SHP77 treated with DMSO at 0.1 percent for 48 hours (cell line): ENCODE measurements around the gene TENT4A.

Experiments used
- DNase-seq: peaks from one replicate; lab custom pipeline; 2025; lab: John Stamatoyannopoulos, UW

TENT4A gene

DNA sequence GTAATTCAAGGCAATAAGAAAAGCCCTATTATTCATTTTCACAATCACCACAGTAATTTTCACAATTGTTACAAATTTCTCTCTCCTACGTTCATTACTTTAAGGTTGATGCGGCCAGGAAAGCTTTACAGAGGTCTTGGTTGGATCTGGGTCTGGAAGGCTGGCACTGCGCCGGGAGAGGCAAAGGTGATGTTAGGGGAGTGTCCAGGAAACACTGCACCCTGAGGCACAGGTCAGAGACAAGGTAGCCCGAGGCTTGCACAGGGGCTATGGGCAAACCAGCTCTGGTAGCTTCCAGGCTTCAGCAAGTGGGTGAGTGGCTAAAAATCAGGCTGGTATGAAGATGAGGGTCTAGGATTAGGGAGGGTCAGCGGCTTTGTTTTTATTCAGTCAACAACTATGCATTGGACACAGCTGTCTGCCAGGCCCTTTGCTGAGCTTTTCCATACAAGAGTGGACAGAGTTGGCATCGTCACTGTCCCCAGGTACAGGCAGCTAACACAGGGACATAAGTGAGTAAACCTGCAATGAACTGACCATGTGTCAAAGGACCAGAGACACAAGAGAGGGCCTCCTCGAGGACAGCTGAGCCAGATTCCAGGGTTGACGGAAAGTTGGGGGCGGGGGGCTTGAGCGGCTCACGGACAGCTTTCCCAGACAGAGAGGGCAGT is 12.4 kb upstream of the TENT4A start:
- no peak for DNase-seq

DNA sequence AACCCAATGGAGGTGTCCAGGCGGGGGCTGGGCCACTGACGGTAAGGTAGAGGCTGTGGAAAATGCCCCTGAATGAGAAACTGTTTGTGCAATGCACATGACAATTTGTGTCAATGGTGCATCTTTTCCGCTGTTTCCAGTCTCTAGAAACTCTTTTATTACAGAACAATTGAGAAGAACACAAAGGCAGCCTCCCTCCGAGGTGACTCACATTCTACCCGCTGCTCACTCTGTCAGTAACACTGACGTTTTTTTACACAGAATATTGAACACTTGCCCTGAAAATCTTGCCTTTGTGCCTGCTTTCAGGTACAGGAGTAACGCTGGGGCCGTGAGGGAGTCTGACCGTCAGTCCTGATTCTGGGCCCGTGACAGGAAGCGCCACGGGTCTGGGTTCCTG is 11.7 kb upstream of the TENT4A start:
- DNase-seq, result no peak

DNA sequence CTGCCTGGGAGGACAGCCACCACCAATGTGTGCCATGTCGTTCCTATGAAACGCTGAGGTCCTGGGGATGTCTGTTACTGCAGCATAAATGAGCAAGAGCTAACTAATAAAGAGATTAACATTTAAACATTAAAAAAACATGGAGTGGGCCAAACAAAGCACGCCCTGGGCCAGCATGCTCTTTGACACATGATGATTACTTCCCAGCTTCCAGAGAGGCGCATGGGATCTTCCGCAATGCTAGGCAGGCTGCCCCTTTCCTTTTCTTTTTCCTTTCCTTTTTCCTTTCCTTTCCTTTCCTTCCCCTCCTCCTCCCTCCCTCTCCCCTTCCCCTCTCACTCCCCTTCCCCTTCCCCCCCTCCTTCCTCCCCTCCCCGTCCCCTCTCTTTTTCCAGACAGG is 10.6 kb upstream of the TENT4A start:
- DNase-seq, result no peak

DNA sequence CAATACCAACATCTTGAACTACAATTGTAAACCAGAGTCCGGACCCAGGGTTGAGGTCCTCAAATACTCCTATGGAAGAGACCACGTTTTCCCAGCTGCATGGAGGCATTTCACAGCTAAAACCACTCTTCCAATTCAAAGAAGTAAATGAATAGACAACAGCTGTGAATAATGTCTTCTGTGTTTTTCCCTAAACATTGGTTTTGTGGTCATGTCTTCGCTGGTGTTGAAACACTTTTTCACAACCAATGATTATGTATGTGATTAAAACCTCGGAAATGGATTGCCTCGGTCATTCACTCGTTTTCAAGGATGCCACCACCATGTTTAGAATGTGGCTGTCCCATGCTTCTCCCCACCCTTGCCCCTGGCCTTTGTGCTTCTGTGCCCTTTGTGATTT is 9.4 kb upstream of the TENT4A start:
- DNase-seq, result no peak

DNA sequence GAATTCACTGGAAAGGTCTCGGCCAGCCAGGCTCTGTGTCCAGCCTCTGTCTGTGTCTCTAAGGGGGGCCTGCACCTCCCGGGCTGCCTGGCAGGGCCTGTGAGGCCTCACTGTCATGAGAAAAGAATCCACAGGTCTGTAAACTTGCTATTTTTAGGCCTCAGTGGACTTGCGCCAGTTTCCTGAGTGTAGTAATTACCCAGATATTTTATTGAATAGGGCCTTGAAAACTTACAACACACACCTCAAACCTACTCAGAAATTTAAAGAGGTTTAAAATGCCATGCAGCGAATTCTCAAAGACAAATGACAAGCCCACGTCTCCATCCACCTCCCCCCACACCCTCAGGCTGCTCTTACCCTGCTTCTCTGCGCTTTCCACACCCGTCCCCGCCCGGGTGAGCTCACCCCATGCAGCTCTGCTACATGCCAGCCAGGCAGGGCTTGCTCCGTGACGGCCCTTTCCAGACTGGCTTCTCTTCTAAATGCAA is 8.8 kb upstream of the TENT4A start:
- DNase-seq, result no peak

DNA sequence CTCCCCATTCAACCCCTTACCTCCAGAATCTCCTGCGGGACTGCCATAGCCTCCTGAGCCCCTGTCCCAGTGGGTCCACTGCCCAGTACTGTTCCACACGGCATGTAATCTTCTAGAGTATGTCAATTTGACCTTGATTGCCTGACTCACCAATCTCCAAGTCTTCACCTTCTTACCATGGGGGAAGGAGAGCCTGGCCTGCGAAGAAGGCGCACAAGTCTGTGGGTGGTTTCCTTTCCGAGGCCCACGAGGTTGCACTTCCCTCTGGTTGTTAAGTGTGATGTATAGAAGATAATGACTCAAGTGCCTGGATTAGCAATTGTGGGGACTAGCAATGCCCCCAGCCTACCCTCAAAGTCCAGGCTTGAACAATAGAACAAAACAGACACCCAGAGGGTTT is 8.1 kb upstream of the TENT4A start:
- no peak for DNase-seq

DNA sequence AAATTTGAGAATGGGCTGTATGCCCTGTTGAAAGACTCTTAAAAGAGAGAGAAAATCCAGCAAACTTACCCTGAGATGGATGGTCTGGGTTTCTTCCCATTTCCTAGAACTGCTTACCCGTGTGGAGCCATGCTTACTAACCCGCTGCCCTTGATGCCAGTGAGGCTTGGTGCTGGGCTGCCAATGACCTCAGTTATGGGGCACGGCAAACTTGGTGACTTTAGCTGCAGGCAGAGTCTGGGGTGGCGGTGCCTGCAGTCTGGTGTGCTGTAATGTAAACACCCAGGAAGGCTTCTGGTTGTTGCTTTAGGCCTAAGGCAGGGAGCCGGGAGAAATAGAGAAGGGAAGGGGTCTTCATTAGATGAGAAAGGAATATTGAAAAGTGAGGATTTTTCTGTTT is 7.3 kb upstream of the TENT4A start:
- DNase-seq, result no peak

DNA sequence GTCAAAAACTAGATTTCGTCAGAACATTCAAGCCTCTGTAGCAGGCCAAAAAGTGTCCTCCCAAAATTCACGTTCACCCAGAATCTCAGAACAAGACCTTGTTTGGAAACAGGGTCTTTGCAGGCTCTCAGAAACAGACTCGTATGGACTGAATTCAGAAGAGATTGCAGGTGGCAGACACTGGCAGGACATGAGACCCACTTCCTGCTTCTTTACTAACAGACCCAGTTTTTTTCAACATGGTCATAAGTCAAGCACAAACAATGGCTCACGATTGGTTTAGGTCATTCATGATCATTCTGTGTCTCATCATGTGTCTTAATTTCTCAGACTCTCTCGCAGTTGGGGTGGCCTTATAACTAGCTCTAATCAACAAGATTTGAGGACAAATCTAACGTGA is 5.4 kb upstream of the TENT4A start:
- DNase-seq, result no peak

DNA sequence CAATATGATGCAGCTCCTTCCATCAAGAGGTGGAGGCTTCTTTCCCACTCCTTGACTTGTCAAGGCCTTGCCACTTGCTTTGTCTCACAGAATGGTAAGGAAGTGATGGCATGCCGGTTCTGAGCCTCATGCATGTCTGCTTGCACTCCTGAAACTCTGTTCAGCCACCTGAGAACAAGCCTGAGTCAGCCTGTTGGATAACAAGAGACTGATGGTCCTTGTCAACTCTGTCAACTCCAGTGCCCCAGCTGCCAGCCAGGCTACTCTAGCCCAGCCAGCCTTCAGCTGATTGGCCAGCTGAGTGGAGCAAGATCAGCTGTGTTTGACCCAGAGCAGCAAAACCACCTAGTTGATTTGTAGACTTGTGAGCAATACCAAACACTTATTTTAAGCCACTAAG is 4.4 kb upstream of the TENT4A start:
- DNase-seq, result peak; percentile 27

DNA sequence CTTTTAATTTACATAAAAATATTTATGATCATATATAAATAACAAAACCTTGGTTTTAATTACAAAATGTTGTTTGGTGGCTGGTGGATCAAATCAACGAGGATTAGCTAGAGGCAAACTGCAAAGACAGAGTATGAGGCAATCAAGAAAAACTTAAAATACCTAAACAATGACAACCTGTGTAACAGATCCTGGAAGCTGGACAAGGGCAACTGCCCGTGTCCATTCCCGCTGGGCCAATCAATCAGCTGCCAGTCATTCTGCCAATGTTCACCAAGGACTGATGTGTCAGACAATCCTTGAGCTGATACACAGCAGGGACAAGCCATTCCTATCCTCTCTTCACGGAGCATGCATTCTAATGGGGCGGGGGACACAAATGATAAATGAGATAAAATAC is 3.2 kb upstream of the TENT4A start:
- DNase-seq, result no peak

DNA sequence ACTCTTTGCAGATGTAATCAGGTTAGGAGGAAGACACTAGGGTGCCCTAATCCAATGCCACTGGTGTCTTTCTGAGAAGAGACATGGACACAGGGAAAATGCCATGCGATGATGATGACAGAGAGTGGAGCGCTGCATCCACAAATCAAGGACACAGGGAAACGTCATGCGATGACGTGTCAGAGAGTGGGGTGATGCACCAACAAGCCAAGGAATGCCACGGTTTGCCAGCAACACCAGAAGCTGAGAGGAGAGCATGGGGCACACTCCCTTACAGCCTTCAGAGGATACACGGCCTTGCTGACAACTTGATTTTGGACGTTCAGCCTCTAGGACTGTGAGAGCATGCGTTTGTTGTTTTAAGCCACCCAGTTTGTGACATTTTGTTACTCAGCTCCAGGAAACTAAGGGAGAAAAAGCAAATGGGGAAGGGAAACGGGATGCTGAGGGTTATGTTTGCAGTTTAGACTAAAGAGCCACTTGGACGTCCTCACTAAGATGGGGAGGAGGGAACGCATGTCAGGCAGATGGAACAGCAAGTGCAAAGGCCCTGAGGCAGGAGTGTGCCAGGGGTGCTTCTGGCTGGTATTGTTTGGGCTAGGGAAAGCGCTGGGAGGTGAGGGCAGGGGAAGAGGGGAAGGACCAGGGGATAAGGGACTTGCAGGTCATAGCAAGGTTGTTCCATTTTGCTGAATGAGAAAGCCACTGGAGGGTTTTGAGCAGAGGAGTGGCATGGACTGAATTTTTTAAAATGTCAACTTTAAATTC is 2.5 kb upstream of the TENT4A start:
- DNase-seq, result no peak

DNA sequence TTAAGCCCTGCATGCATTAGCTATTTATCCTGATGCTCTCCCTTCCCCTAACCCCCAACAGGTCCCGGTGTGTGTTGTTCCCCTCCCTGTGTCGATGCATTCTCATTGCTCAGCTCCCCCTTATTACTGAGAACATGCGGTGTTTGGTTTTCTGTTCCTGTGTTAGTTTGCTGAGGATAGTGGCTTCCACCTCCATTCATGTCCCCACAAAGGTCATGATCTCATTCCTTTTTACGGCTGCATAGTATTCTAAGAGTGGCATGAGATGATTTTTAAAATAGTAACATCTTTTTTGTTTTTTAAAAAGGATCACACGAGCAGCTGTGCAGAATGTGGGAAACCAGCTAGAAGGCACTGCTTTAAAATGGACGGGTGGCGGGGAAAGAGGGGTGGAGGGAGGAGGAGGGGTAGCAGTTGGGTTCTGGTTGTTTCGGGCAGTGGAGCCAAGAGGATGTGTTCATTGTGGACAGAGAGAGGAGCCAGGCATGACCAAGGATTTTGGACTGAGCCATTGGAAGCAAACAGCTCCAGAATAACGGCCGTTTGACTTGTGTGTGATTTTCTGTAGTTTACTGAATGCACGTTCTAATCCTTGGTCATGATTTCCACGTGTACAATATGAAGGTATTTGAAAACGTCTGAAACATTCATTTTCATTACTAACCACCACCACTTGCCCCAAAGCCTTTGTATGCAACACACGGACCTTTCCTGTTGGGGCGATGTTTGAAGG is 1.7 kb upstream of the TENT4A start:
- no peak for DNase-seq

DNA sequence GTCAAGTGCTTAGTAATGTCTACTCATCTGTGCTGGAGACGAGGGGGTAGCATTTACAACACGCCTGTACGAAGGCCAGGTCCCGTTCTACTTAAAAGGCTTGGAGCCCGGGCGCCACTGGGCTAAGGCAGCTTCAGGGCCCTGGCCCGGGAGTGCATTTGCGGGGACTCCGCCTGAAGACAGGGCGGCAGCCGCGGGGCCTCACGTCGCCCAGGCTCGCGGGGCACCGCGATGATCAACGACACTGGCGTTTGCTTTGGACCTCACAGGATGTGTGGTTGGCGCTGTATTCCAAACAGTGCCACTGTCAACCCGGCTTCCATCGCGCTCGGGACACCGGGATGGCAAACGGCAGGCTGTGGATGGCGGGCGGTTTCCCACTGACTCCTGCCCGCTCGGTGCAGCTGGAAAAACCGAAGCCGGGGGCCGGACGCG is 1.1 kb upstream of the TENT4A start:
- DNase-seq, result peak; percentile 58

DNA sequence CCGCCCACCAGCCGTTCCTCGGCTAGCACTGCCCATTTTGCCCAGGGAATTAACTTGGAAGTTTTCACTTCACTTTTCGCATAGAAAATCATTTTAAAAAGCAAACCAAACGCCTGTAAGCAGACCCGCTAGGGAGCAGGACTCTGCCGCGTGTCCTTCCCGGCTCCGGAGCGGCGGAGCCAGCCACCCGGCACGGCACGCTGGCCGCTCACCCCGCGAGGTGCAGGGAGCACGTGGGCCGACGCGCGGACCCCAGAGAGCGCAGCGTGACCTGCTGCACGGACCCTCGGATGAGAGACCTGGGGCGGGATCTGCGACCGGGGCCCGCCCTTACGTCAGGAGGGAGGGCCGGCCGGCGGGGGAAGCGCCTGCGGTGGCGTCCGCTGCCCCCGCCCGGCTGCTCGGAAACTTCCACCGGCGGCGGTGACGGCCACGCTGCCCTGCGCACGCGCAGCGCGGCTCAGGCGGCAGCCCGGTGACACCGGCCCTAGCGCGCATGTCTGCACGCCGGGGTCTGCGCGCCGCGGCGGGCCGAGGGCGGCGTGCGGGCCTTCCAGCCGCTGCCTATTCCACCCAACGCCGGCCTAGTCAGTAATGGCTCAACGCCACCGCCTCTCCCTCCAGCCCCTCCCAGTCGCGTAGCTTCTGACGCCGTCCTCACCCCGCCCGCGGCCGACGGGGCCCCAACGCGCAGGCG is 507 bp upstream of the TENT4A start:
- DNase-seq, result peak; percentile 93

DNA sequence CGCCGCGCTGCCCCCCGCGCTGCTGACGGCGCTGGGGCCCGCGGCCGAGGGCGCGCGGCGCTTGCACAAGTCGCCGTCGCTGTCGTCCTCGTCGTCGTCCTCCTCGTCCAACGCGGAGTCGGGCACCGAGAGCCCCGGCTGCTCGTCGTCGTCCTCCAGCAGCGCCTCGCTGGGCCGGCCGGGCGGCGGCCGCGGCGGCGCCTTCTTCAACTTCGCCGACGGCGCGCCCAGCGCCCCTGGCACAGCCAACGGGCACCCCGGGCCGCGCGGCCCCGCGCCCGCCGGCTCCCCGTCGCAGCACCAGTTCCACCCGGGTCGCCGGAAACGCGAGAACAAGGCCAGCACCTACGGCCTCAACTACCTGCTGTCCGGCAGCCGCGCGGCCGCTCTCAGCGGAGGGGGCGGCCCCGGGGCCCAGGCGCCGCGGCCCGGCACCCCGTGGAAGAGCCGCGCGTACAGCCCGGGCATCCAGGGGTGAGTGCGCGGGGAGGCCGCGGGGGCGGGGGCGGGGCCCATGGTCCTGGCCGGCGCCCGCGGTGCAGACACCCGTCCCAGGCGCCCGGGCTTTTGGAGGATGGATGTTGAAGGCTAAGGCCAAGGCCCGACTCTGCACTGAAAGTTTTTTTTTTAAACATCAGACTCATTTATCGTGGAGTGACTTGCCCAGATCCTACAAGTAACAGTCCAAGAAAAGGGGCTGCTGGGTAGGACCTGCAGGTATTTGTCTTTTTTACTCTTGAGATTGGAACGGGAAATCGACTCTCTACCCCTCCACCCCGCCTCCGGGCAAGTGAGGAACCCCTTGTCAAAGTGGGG is 1.2 kb downstream of the TENT4A start:
- no peak for DNase-seq

DNA sequence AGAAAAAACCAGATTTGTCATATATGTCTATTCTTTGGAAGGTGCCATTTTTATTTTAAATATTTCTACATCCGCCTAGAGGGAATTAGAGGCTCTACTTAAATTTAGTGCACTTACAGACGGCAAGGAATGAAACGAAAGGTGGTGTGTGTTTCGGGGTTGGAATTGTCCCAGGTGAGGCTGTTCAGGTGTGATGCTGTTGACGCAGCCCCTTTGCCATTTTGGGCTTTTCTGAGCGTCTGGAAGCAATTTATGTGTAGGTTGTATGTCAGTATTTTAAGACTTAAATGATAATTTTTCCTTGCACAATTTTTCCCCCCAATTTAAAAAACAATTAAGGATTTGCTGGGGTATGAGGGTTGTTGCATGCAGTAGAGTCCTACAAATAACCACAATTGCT is 2.0 kb downstream of the TENT4A start:
- no peak for DNase-seq

DNA sequence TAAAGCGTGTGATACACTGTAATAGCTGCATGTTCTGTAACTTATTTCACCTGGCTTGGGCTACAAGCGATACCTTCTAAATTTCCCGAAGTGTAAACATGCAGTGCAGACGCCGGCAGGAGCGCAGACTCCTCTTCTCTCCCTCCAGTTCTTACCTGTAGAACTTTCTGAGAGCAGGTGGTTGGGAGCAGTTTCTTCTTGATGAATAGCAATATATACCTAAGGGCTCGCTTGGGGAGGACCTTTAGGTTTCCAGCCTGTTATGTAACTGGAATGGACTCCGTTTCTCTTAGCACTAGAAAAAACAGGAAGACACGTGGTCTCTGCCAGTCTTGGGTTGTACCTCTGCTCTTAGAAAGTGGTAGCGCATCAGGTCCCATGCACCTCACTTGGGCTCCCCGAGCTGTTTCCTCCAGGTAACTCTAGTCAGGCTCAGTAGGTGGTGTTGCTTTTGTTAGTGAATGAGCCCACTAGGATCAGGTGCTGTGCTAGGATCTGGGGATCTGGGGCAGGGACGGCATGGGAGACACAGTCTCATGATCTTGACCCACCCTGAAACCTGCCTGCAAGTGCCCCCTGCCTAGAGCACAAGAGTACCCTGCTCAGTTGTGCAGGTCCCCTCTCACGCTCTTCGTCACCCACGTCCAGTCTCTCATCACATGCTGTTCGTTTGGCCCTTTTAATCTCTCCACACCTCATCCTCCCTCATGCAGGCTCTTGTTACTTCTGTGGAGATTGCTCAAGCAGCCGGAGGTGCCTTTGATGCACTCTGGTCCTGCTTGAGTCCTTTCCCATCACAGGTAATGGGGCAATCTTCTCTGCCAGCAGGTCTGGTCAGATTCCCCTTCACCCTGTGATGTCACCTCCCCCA is 2.8 kb downstream of the TENT4A start:
- DNase-seq, result no peak

DNA sequence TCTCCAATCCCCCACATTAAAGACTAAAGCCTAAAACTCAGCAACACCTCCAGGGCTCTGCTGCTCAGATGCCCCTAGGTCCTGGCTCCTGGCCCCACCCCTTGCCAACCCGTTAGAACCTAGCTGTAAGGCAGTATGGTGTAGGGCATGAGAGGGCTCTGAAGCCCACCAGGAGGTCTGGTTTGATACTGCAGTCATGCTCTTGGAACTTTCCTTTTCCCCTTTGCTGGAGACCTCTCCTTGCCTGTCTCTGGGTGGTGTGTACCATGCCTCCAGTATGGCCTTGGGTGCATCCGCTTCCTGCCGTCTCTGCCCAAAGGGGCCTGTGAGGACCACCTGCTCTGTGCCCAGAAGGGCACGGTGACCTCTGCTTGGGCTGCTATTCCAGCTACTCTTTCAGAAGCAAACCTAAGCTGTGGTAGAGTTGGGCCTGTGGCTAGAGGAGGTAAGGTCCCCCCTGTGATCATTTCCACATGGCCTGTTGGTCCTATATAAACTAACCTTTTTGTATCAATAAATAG is 3.5 kb downstream of the TENT4A start:
- DNase-seq, result no peak

DNA sequence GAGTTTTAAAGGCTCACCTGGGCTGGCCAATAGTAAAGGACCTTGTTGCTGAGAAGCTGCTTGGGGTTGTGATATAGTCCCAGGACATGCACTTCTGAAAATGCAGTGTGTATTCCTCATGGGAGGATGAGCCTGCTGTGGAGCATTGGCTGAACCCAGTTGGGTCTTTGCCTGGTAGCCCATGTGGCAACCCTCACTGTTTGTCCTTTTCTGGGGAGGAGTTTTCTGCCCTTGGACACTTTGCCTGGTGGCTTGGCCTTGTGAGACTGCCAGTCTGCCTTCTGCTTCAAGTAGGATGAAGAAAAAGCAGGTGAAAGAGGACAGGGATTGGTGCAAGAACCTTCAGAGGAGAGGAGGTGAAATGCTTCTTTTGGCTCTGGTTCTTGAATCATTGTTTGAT is 4.0 kb downstream of the TENT4A start:
- no peak for DNase-seq

DNA sequence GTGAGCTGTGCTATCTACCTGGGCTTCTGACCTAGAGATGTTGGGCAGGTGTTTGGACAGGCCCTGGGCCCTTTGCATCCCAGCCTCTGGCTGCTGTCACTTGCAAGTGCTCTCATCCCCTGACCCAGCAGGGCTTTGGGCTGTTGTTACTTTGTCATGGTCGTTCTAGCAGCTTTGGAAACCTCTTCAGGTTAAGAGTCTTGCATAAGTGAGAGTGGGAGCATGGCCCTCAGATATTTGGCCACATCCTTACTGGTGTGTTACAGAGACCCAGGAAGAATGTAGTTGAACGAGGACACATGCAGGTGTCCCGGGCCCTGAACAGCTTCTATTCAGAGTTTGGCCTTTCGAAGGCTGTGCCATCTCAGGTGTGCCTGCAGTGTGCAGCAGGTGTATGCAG is 4.5 kb downstream of the TENT4A start:
- no peak for DNase-seq
